ENCODE results near the gene VEGFB.
"Not testable (repeated sequence)": the region's sequence is repeated elsewhere in the genome, so short reads cannot be mapped to it uniquely, and the experiment has no call there.

VEGFB gene

GRCh38 chr11:64245797-64246620 is 11.6 kb downstream of the VEGFB start:
- H3K4me1 ChIP-seq (ENCODE audit: insufficient read depth, low read length): peaks cover 56% of the 10 kb centered on the region
- peak; percentile 16 for ATAC-seq (ENCODE audit: insufficient read depth, low read depth)
- peak overlapping the region; percentile 71 for H2AFZ ChIP-seq (ENCODE audit: low read depth, low read length)
- H3K4me2 ChIP-seq (ENCODE audit: insufficient read depth, low read length): peak overlapping the region; percentile 93
- no peak for TF ChIP-seq CTCF (IDR thresholded peaks at IDR 0.05; ENCODE audit: borderline replicate concordance, extremely low read depth, low read length, poor library complexity, severe bottlenecking)
- no peak for TF ChIP-seq EZH2 (IDR thresholded peaks at IDR 0.05; ENCODE audit: borderline replicate concordance, low read depth, low read length, severe bottlenecking)
- H3K4me3 ChIP-seq (ENCODE audit: low read depth in 1 of 2, low read length in 2 of 2): peak overlapping the region; percentile 82 to 90
- peaks cover 31% of the 10 kb centered on the region for H4K20me1 ChIP-seq (ENCODE audit: insufficient read depth, low read length)
- peak overlapping the region; percentile 91 for H3K27ac ChIP-seq (ENCODE audit: low read length)
- peak; percentile 80 for DNase-seq
- H3K36me3 ChIP-seq (ENCODE audit: insufficient read depth, low read length): peaks cover 30% of the 10 kb centered on the region
- H3K9ac ChIP-seq (ENCODE audit: low read depth, low read length): peak overlapping the region; percentile 83
- peaks cover 46% of the 10 kb centered on the region for H3K79me2 ChIP-seq (ENCODE audit: insufficient read depth, low read length)
- H3K9me3 ChIP-seq (ENCODE audit: insufficient read depth, low read length, severe bottlenecking): no peaks in the 10 kb centered on the region
- no peaks in the 10 kb centered on the region for H3K27me3 ChIP-seq (ENCODE audit: insufficient read depth, low read length, poor library complexity)

- not testable (repeated sequence) for H3K27ac ChIP-seq (ENCODE audit: low read length); H3K9me3 ChIP-seq (ENCODE audit: insufficient read depth, low read length, severe bottlenecking); DNase-seq; ATAC-seq (ENCODE audit: insufficient read depth, low read depth); H3K27me3 ChIP-seq (ENCODE audit: insufficient read depth, low read length, poor library complexity)
- Histone ChIP-seq H3K4me3 (ENCODE audit: low read depth in 1 of 2, low read length in 2 of 2) (peak overlapping the region in 1 of 2 experiments; percentile 90; a peak in 2 of 4 replicates), H3K79me2 (ENCODE audit: insufficient read depth, low read length) (peaks cover 45% of the 10 kb centered on the region), H3K9ac (ENCODE audit: low read depth, low read length) (peak overlapping the region; percentile 83), H3K4me1 (ENCODE audit: insufficient read depth, low read length) (peaks cover 58% of the 10 kb centered on the region), H3K36me3 (ENCODE audit: insufficient read depth, low read length) (peaks cover 30% of the 10 kb centered on the region), H3K4me2 (ENCODE audit: insufficient read depth, low read length) (peak overlapping the region; percentile 93), H2AFZ (ENCODE audit: low read depth, low read length) (peak overlapping the region; percentile 71; the same call in 1 of the 2 replicates), H4K20me1 (ENCODE audit: insufficient read depth, low read length) (peaks cover 31% of the 10 kb centered on the region)
Measured at GRCh38 chr11:64246621-64246870, 12.2 kb downstream of the VEGFB start.

- Histone ChIP-seq H3K4me1 (ENCODE audit: insufficient read depth, low read length) (peaks cover 61% of the 10 kb centered on the region), H4K20me1 (ENCODE audit: insufficient read depth, low read length) (peaks cover 31% of the 10 kb centered on the region), H2AFZ (ENCODE audit: low read depth, low read length) (peak within 1 kb of the TSS; percentile 71), H3K27ac (ENCODE audit: low read length) (peak within 1 kb of the TSS; percentile 91), H3K9me3 (ENCODE audit: insufficient read depth, low read length, severe bottlenecking) (no peaks in the 10 kb centered on the region), H3K9ac (ENCODE audit: low read depth, low read length) (peak within 1 kb of the TSS; percentile 83), H3K27me3 (ENCODE audit: insufficient read depth, low read length, poor library complexity) (no peaks in the 10 kb centered on the region), H3K4me2 (ENCODE audit: insufficient read depth, low read length) (peak within 1 kb of the TSS; percentile 93), H3K79me2 (ENCODE audit: insufficient read depth, low read length) (peaks cover 43% of the 10 kb centered on the region), H3K4me3 (ENCODE audit: low read depth in 1 of 2, low read length in 2 of 2) (peak within 1 kb of the TSS; percentile 82 to 90), H3K36me3 (ENCODE audit: insufficient read depth, low read length) (peaks cover 30% of the 10 kb centered on the region)
- DNase-seq (peak; percentile 91), ATAC-seq (ENCODE audit: insufficient read depth, low read depth) (peak; percentile 61)
- no peak for TF ChIP-seq EZH2 (IDR thresholded peaks at IDR 0.05; ENCODE audit: borderline replicate concordance, low read depth, low read length, severe bottlenecking)
- no peak for TF ChIP-seq CTCF (IDR thresholded peaks at IDR 0.05; ENCODE audit: borderline replicate concordance, extremely low read depth, low read length, poor library complexity, severe bottlenecking)
Measured at GRCh38 chr11:64246871-64247728, 12.7 kb downstream of the VEGFB start, which contains the start of gene PPP1R14B. Gene PPP1R14B (minus strand): TSS chr11:64246943. CDS start chr11:64246673, 270 bp downstream.

All from DND-41 (cell line).